ENCODE results near the gene ARL6IP5. TPM values are rescaled to one million over a fixed set of nuclear protein-coding genes. Genes with fewer than 3 reads are reported as not detected.

Gene ARL6IP5
- total RNA-seq (ENCODE audit: unreplicated experiment) = 86.2 TPM
- long read RNA-seq, transcript ARL6IP5-201 (3 exons, 2,101 nt) = major isoform, 116 of 122 reads
- long read RNA-seq, partial matches to known transcripts = 2 of 122 reads
- long read RNA-seq, other reads (novel, unspliced or antisense) = 4 of 122 reads

- peaks cover 3% of the 10 kb centered on the region for H3K36me3 Mint-ChIP-seq (ENCODE audit: low read depth, unreplicated experiment)
- peaks cover 42% of the 10 kb centered on the region for H3K4me1 Mint-ChIP-seq (ENCODE audit: unreplicated experiment)
- H3K9me3 Mint-ChIP-seq (ENCODE audit: unreplicated experiment) = no peaks in the 10 kb centered on the region
- peak; percentile 86 for DNase-seq (ENCODE audit: low spot score)
- peak within 1 kb of the TSS; percentile 96 for H3K4me3 Mint-ChIP-seq (ENCODE audit: unreplicated experiment)
- peak within 1 kb of the TSS; percentile 98 for H3K27ac Mint-ChIP-seq (ENCODE audit: unreplicated experiment)
- no peak for TF ChIP-seq CTCF (IDR thresholded peaks at IDR 0.05; ENCODE audit: unreplicated experiment)
- peaks cover 9% of the 10 kb centered on the region for H3K27me3 Mint-ChIP-seq (ENCODE audit: unreplicated experiment)
Observed at GRCh38 chr3:69084326-69085167, at the start of gene ARL6IP5. Gene ARL6IP5 (plus strand): TSS chr3:69084937. CDS start chr3:69085048, 111 bp downstream.

- H3K9me3 Mint-ChIP-seq (ENCODE audit: unreplicated experiment) = no peaks in the 10 kb centered on the region
- DNase-seq (ENCODE audit: low spot score) = no peak
- peaks cover 19% of the 10 kb centered on the region for H3K36me3 Mint-ChIP-seq (ENCODE audit: low read depth, unreplicated experiment)
- H3K27ac Mint-ChIP-seq (ENCODE audit: unreplicated experiment) = no peak overlapping the region
- no peaks in the 10 kb centered on the region for H3K4me1 Mint-ChIP-seq (ENCODE audit: unreplicated experiment)
- no peaks in the 10 kb centered on the region for H3K27me3 Mint-ChIP-seq (ENCODE audit: unreplicated experiment)
- TF ChIP-seq CTCF (IDR thresholded peaks at IDR 0.05; ENCODE audit: unreplicated experiment) = no peak
- no peak overlapping the region for H3K4me3 Mint-ChIP-seq (ENCODE audit: unreplicated experiment)
Observed at GRCh38 chr3:69044608-69045007, 40.1 kb upstream of the ARL6IP5 start.

GRCh38 chr3:69048990-69049389 lies 35.7 kb upstream of the ARL6IP5 start:
- H3K4me1 Mint-ChIP-seq (ENCODE audit: unreplicated experiment) = peaks cover 19% of the 10 kb centered on the region
- DNase-seq (ENCODE audit: low spot score) = no peak
- no peak for TF ChIP-seq CTCF (IDR thresholded peaks at IDR 0.05; ENCODE audit: unreplicated experiment)
- peaks cover 15% of the 10 kb centered on the region for H3K36me3 Mint-ChIP-seq (ENCODE audit: low read depth, unreplicated experiment)
- no peaks in the 10 kb centered on the region for H3K9me3 Mint-ChIP-seq (ENCODE audit: unreplicated experiment)
- no peak overlapping the region for H3K27ac Mint-ChIP-seq (ENCODE audit: unreplicated experiment)
- no peak overlapping the region for H3K4me3 Mint-ChIP-seq (ENCODE audit: unreplicated experiment)
- H3K27me3 Mint-ChIP-seq (ENCODE audit: unreplicated experiment) = peaks cover 4% of the 10 kb centered on the region

- Mint-ChIP-seq H3K36me3 (ENCODE audit: low read depth, unreplicated experiment) (peaks cover 15% of the 10 kb centered on the region), H3K27ac (ENCODE audit: unreplicated experiment) (peak within 1 kb of the TSS; percentile 97), H3K9me3 (ENCODE audit: unreplicated experiment) (no peaks in the 10 kb centered on the region), H3K4me3 (ENCODE audit: unreplicated experiment) (peak within 1 kb of the TSS; percentile 97), H3K4me1 (ENCODE audit: unreplicated experiment) (peaks cover 19% of the 10 kb centered on the region), H3K27me3 (ENCODE audit: unreplicated experiment) (peaks cover 4% of the 10 kb centered on the region)
- TF ChIP-seq CTCF (IDR thresholded peaks at IDR 0.05; ENCODE audit: unreplicated experiment) = no peak
- DNase-seq (ENCODE audit: low spot score) = peak; percentile 96
Observed at GRCh38 chr3:69051756-69052471, 32.8 kb upstream of the ARL6IP5 start, which contains the start of gene TMF1. Gene TMF1 (minus strand): TSS chr3:69052333. CDS start chr3:69052086, 247 bp downstream.

Data from endothelial cell (in vitro differentiated cells).